NOMO-1 (cell line): ENCODE measurements around the gene SMARCA4.
"Not testable (repeated sequence)": the region's sequence is repeated elsewhere in the genome, so short reads cannot be mapped to it uniquely, and the experiment has no call there.

Experiments used
- DNase-seq, 2 experiments: peaks; one replicate each; lab custom pipeline; 2025; ENCODE audit not compliant: unreplicated experiment in 2 of 2; lab: John Stamatoyannopoulos, UW

SMARCA4 gene

GRCh38 chr19:10928563-10929401 lies 32.0 kb upstream of the SMARCA4 start, which contains the start of the genes TIMM29 and YIPF2:
Gene TIMM29 (plus strand): TSS chr19:10928811. CDS start chr19:10928823, 12 bp downstream.
Gene YIPF2 (minus strand): TSS chr19:10928639. CDS start chr19:10928410, 229 bp downstream.
- peak; percentile 90 to 97 for DNase-seq

DNA sequence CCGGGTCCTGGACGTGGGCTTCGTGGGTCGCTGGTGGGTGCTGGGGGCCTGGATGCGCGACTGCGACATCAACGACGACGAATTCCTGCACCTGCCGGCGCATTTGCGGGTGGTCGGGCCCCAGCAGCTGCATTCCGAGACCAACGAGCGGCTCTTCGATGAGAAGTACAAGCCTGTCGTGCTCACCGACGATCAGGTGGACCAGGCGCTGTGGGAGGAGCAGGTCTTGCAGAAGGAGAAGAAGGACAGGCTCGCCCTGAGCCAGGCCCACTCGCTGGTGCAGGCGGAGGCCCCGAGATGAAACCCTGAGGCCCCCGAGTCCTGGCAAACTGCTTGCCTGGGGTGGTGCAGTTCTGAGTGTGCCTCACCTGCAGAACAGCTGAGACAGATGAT lies 31.4 kb upstream of the SMARCA4 start:
- DNase-seq, result no peak

DNA sequence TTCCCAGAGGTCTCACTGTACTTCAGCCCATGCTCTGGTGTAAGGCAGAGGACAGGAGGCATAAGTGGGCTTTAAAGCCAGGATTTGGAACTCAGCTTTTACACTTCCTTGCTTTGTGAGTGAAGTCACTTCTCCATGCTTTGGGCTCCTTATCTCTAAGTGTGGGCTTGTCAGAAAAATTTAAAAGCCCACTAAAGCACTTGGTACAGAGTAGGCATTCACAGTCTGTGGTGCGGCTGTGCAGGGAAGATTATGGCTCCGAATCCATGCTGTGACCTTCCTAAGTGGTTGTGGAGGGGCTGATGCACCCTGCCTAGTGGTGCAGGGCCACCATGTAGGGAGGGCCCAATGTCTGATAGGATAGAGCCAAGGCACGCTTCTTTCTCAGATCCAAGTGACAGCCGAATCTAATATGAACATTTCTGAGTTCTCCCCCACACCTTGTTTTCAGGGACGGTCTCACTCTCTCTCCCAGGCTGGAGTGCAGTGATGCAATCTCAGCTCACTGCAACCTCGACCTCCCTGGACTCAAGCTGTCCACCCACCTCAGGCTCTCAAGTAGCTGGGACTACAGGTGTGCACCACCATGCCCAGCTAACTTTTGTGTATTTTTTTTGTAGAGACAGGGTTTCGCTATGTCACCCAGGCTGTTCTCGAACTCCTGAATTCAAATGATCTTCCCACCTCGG lies 25.3 kb upstream of the SMARCA4 start:
- no peak for DNase-seq

DNA sequence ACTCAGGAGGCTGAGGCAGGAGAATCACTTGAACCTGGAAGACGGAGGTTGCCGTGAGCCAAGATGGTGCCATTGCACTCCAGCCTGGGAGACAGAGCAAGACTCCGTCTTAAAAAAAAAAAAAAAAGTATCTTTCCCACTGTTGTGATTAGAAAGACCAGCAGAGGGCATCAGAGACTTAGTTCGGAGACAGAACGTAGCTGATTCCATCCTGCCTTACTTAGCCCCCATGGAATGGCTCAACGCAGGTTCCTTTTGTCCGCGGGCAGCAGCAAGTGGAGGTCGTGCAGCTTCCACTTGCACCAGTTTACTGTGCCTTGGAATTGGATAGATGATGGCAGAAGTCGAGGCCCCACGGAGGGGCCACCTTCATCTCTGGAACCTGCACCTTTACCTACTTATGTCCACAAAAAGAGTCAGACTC lies 24.2 kb upstream of the SMARCA4 start:
- DNase-seq, result peak; percentile 37 to 77

- DNase-seq, result not testable (repeated sequence)
Observed at GRCh38 chr19:10941649-10942048, 19.2 kb upstream of the SMARCA4 start.

- not testable (repeated sequence) for DNase-seq
Observed at GRCh38 chr19:10943412-10943811, 17.4 kb upstream of the SMARCA4 start.

DNA sequence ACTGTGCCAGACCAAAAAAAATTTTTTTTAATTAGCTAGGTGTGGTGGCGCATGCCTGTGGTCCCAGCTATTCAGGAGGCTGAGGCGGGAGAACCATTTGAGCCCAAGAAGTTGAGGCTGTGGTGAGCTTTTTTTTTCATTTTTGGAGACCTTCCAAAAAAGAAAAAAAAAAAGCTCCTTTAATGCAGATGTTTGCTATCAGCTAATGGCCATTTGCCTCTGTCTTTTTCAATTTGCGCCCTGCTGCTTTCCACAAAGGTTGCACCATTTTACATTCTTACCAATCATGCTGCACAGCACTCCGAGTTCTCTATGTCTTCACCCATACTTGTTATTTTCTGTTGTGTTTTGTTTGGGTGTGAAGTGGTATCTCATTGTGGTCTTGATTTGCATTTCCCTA lies 15.6 kb upstream of the SMARCA4 start:
- DNase-seq, result no peak

- no peak for DNase-seq
Observed at GRCh38 chr19:10946958-10947657, 13.7 kb upstream of the SMARCA4 start.

GRCh38 chr19:10952809-10953208 lies 8.0 kb upstream of the SMARCA4 start:
- DNase-seq, result no peak

DNA sequence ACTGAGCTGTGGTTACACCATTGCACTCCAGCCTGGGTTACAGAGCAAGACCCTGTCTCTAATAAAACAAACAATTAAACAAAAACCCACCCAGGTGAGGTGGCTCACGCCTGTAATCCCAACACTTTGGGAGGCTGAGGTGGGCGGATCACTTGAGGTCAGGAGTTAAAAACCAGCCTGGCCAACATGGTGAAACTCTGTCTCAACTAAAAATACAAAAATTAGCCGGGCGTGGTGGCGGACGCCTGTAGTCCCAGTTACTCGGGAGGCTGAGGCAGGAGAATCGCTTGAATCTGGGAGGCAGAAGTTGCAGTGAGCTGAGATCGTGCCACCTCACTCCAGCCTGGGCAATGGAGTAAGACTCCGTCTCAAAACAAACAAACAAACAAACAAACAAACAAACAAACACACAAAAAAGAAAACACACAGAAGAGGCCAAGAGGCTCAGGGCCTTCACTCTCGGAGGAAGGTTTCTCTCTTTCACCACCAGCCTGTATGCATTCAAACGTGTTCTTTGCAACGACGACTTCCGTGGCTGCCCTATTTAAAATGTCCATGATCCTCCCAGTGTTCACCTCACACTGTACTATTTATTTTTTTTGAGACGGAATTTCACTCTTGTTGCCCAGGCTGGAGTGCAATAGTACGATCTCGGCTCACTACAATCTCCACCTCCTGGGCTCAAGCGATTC lies 1.4 kb upstream of the SMARCA4 start:
- not testable (repeated sequence) for DNase-seq

DNA sequence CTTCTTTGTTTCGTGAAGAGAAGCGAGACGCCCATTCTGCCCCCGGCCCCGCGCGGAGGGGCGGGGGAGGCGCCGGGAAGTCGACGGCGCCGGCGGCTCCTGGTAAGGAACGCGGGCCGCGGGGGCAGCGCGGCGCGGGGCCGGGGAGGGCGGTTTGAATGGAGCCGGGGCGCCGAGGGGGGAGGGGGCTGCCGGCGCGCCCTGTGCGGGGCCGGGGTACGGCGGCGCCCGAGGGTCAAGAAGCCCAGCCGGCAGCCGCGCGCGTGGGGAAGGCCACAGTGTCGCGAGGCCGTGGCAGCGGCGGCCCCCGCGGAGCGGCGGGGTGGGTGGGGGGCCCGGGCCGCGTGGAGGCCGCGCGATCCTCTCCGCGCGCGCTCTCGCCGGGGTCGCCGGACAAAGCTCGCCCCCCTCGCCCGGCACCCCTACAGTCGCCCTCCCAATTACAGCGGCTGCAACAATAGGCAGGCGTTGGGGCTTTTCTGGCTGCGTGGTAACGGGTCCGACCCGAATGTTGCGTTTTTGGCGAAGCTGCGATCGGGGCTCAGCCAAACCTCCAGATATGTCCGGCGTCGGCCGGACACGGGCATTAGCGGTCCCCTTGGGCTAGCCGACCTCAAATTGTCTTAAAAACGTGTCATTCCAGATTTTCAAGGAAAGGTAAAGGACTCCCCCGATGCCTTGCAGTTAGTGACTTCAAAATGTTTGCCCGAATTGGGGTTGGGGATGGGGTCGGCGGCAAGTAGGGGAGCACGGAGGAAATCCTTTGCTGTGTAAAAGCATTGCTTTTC lies 437 bp downstream of the SMARCA4 start:
- DNase-seq, result peak; percentile 23 to 66

- no peak for DNase-seq
Observed at GRCh38 chr19:10962863-10963262, 2.0 kb downstream of the SMARCA4 start.

DNA sequence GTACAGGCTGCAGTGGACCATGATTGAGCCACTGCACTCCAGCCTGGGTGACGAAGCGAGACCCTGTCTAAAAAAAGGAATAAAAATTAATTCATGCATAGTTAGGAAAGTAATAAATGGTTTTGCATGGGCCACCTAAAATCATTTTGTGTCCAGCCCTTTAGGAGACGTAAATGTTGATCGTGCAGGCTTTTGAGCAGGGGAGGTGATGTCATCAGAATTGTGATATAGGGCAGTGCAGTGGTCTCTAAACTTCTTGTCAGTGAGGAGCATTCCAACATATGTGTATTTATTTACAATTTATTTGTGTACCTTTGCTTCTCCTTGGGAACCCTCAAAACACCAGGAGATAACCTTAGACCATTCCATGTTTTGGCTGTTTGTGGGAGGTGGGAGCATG lies 3.0 kb downstream of the SMARCA4 start:
- DNase-seq, result no peak

- no peak for DNase-seq
Observed at GRCh38 chr19:10964903-10965302, 4.1 kb downstream of the SMARCA4 start.

- no peak for DNase-seq
Observed at GRCh38 chr19:10965398-10965797, 4.6 kb downstream of the SMARCA4 start.

DNA sequence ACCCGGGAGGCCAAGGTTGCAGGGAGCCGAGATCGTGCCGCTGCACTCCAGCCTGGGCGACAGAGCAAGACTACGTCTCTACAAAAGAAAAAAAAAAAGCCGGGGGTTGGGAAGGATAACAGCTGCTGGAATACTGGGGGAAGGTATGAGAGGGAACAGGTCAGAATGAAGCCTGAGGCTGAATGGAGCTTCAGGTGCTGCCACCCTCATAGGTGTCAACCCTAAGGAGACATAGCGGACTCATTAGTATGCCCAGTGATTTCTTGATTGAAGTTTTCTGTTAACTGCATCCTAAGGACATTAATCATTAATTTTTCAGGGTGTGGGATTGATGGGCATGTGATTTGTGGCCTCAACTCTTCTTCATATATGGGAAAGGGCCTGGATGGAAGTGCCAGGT lies 6.0 kb downstream of the SMARCA4 start:
- DNase-seq, result no peak

- DNase-seq, result no peak
Observed at GRCh38 chr19:10968527-10969135, 7.8 kb downstream of the SMARCA4 start.

- DNase-seq, result no peak
Observed at GRCh38 chr19:10971107-10971726, 10.4 kb downstream of the SMARCA4 start.
